HCT116 (cell line): Measurements from ENCODE around the gene AOPEP. TPM values are rescaled to one million over a fixed set of nuclear protein-coding genes. Genes with fewer than 3 reads are reported as not detected.

Experiments used
- ATAC-seq: fragments of 200-7000 bp; cut with Tn5 transposase; 2 replicates; pipeline ENCODE4 v1.9.1; 2020; ENCODE audit warnings: mild to moderate bottlenecking, moderate library complexity
- BruUV-seq: library from RNA; stranded (reverse); fragments of 400-500 nt; replicated peaks from 2 replicates; lab custom pipeline; 2021; lab: Mats Ljungman, UMichigan
- CTCF ChIA-PET: fragments of 300-600 bp; sonication (Branson Sonifier 250); formaldehyde crosslinking; loops from one replicate; lab custom pipeline; 2021; ENCODE audit warnings: antibody characterized with exemption; lab: Charles Lee
- POLR2A ChIA-PET: fragments of 300-600, 350-600 bp; sonication (Branson Sonifier 250); formaldehyde crosslinking; loops from one replicate; lab custom pipeline; 2021; ENCODE audit warnings: antibody characterized with exemption; lab: Charles Lee
- RAD21 ChIA-PET, 2 experiments: fragments of 300-600 bp; sonication (Branson Sonifier 250); formaldehyde crosslinking; loops; one replicate each; lab custom pipeline; 2023; ENCODE audit warnings: low total read pairs in 2 of 2; ENCODE audit not compliant: uncharacterized antibody in 2 of 2, unreplicated experiment in 2 of 2, low non-redundant PET in 1 of 2; lab: Charles Lee
- DNase-seq: peaks from one replicate; pipeline ENCODE4 v3.0.0-alpha.2; 2010; ENCODE audit warnings: low read depth, low spot score
- H2AFZ ChIP-seq: fragments of 200-600 bp; shearing (Covaris generic), sonication (generic); 2 replicates; pipeline ENCODE4 v1.6.1; 2017; ENCODE audit warnings: low read depth, mixed run types, mixed read lengths, antibody characterized with exemption, low read length; ENCODE audit not compliant: poor library complexity, severe bottlenecking
- H3K27ac ChIP-seq: 2 replicates; pipeline ENCODE4 v1.5.1; 2012; ENCODE audit warnings: low read depth, low read length
- H3K27me3 ChIP-seq: fragments of 200-600 bp; sonication (generic); 2 replicates; pipeline ENCODE4 v1.6.1; 2016; ENCODE audit warnings: mixed run types, low read length, mixed read lengths; ENCODE audit not compliant: insufficient read depth
- H3K36me3 ChIP-seq, 2 experiments: fragments of 200-500 bp in 1 of 2; fragments of 200-600 bp in 1 of 2; sonication (Bioruptor generic) in 1 of 2; sonication (generic) in 1 of 2; 2 replicates each; pipeline versions ENCODE4 v1.5.1 to v1.6.1; 2014 to 2016; ENCODE audit warnings: low read length in 2 of 2, inconsistent platforms in 1 of 2, mixed read lengths in 1 of 2, mixed run types in 1 of 2; ENCODE audit not compliant: insufficient read depth in 2 of 2, control insufficient read depth in 1 of 2
- H3K4me1 ChIP-seq, 2 experiments: fragments of 200-600 bp in 1 of 2; sonication (generic) in 1 of 2; 2 replicates each; pipeline versions ENCODE4 v1.5.1 to v1.6.1; 2012 to 2017; ENCODE audit warnings: low read length in 2 of 2, inconsistent platforms in 1 of 2, mild to moderate bottlenecking in 1 of 2, mixed read lengths in 1 of 2, mixed run types in 1 of 2, moderate library complexity in 1 of 2; ENCODE audit not compliant: insufficient read depth in 2 of 2, control insufficient read depth in 1 of 2
- H3K4me2 ChIP-seq: fragments of 200-600 bp; sonication (generic); 2 replicates; pipeline ENCODE4 v1.6.1; 2017; ENCODE audit warnings: mixed run types, low read length, mixed read lengths
- H3K4me3 ChIP-seq, 2 experiments: fragments of 200-600 bp in 1 of 2; sonication (generic) in 1 of 2; replicated peaks in 1 of 2; 2 replicates each; pipeline ENCODE4 v1.5.1; 2011 to 2016; ENCODE audit warnings: low read length in 2 of 2, control low read depth in 1 of 2, low read depth in 1 of 2, mild to moderate bottlenecking in 1 of 2, mixed read lengths in 1 of 2, mixed run types in 1 of 2
- H3K79me2 ChIP-seq: fragments of 200-600 bp; sonication (generic); 2 replicates; pipeline ENCODE4 v1.6.1; 2017; ENCODE audit warnings: mild to moderate bottlenecking, mixed run types, low read length, moderate library complexity, mixed read lengths; ENCODE audit not compliant: insufficient read depth
- H3K9ac ChIP-seq: fragments of 200-600 bp; sonication (generic); 2 replicates; pipeline ENCODE4 v1.6.1; 2016; ENCODE audit warnings: low read length, mixed read lengths
- H3K9me2 ChIP-seq: fragments of 200-600 bp; sonication (generic), shearing (Covaris generic); 2 replicates; pipeline ENCODE4 v1.6.1; 2017; ENCODE audit warnings: mixed run types, mild to moderate bottlenecking, moderate library complexity; ENCODE audit not compliant: insufficient read depth
- H3K9me3 ChIP-seq, 2 experiments: fragments of 200-500 bp in 1 of 2; fragments of 200-600 bp in 1 of 2; sonication (Bioruptor generic) in 1 of 2; sonication (generic) in 1 of 2; 2 replicates each; pipeline ENCODE4 v1.6.1; 2014 to 2017; ENCODE audit warnings: low read length in 2 of 2, mixed read lengths in 2 of 2, inconsistent platforms in 1 of 2, low read depth in 1 of 2, mild to moderate bottlenecking in 1 of 2, mixed run types in 1 of 2, moderate library complexity in 1 of 2; ENCODE audit not compliant: control insufficient read depth in 1 of 2, insufficient read depth in 1 of 2
- H4K20me1 ChIP-seq: fragments of 200-600 bp; sonication (generic), shearing (Covaris generic); 2 replicates; pipeline ENCODE4 v1.6.1; 2017; ENCODE audit warnings: mixed run types, mild to moderate bottlenecking, moderate library complexity; ENCODE audit not compliant: insufficient read depth
- CBX3 ChIP-seq: IDR thresholded peaks from 2 replicates; pipeline ENCODE4 v1.6.1; 2012; ENCODE audit warnings: low read depth
- CEBPB ChIP-seq: IDR thresholded peaks from 2 replicates; pipeline ENCODE4 v1.6.1; 2012; ENCODE audit warnings: low read depth
- EGR1 ChIP-seq: IDR thresholded peaks from 2 replicates; pipeline ENCODE4 v1.6.1; 2012; ENCODE audit warnings: low read depth
- ELF1 ChIP-seq: IDR thresholded peaks from 2 replicates; pipeline ENCODE4 v1.6.1; 2012; ENCODE audit warnings: low read depth, borderline replicate concordance
- EZH2 ChIP-seq: fragments of 200-600 bp; sonication (generic); IDR thresholded peaks from 2 replicates; pipeline ENCODE4 v1.6.1; 2017; ENCODE audit warnings: antibody characterized with exemption, mixed run types
- FOSL1 ChIP-seq: IDR thresholded peaks from 2 replicates; pipeline ENCODE4 v1.6.1; 2012; ENCODE audit warnings: low read depth
- JUND ChIP-seq: IDR thresholded peaks from 2 replicates; pipeline ENCODE4 v1.6.1; 2012
- POLR2AphosphoS5 ChIP-seq: IDR thresholded peaks from 2 replicates; pipeline ENCODE4 v1.6.1; 2011; ENCODE audit warnings: mild to moderate bottlenecking, low read depth, low read length, moderate library complexity
- SIN3A ChIP-seq: IDR thresholded peaks from 2 replicates; pipeline ENCODE4 v1.6.1; 2012; ENCODE audit warnings: low read depth
- TCF7L2 ChIP-seq: IDR thresholded peaks from 2 replicates; pipeline ENCODE4 v1.7.0; 2011; ENCODE audit warnings: borderline replicate concordance, inconsistent platforms; ENCODE audit not compliant: insufficient read depth, insufficient read length; ENCODE audit errors: extremely low read depth
- YY1 ChIP-seq: IDR thresholded peaks from 2 replicates; pipeline ENCODE4 v1.6.1; 2011; ENCODE audit warnings: low read length, low read depth, moderate library complexity, mild to moderate bottlenecking; ENCODE audit not compliant: insufficient replicate concordance; ENCODE audit errors: extremely low read depth
- ZFX ChIP-seq: fragments of 450-650 bp; IDR thresholded peaks from 2 replicates; pipeline ENCODE4 v1.6.1; 2017
- ZNF274 ChIP-seq: fragments of 200-500 bp; sonication (Bioruptor generic); IDR thresholded peaks from 2 replicates; pipeline ENCODE4 v1.6.1; 2014; ENCODE audit warnings: mild to moderate bottlenecking, low read depth, low read length, inconsistent platforms
- intact Hi-C: fragments of 100-400 bp; cut with micrococcal nuclease; formaldehyde crosslinking; loops from 2 replicates; pipeline ENCODE4 v1.10.0; 2022
- total RNA-seq: library from RNA; stranded (reverse); gene quantifications from one replicate; pipeline ENCODE4 v1.2.1, GENCODE V29; 2021; ENCODE audit not compliant: unreplicated experiment
- TF ChIP-seq, protein P1 (sequence below), 3 experiments: fragments of 200-600 bp in 1 of 3; sonication (generic) in 1 of 3; IDR thresholded peaks in 2 of 3; conservative IDR thresholded peaks in 1 of 3; 2 replicates each; pipeline ENCODE4 v1.5.1; 2012 to 2017; ENCODE audit warnings: low read depth in 2 of 3, low read length in 2 of 3, antibody characterized with exemption in 1 of 3, borderline replicate concordance in 1 of 3, control low read depth in 1 of 3, mild to moderate bottlenecking in 1 of 3, mixed read lengths in 1 of 3, mixed run types in 1 of 3, moderate library complexity in 1 of 3; ENCODE audit not compliant: insufficient read depth in 1 of 3
- TF ChIP-seq, protein P2 (sequence below): IDR thresholded peaks from 2 replicates; pipeline ENCODE4 v1.6.1; 2012; ENCODE audit warnings: low read depth

Gene AOPEP
- total RNA-seq, 1 experiment from 2014 or later: 15.1 TPM

DNA sequence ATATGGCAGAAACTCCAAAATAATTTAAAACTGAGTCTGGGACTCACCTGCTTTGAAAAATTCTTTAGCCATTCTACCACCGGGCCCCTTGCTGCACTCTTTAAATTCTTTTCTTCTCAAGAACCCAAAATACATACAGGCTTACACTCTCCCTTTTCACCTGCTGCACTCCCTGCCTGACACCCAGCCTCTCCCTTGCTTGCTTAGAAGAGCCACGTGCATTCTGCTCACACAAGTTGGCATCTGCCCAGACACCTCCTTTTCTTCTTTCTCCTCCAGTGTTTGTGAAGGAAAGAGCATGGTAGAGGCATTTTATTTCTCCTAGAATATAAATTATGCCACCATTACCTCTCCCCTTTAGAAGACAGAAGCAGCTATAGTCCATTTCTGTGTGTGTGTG lies 39.0 kb upstream of the AOPEP start:
- H4K20me1 ChIP-seq: no peaks in the 10 kb centered on the region
- BruUV-seq: no TSS peak
- TF ChIP-seq EZH2 (no peak), EGR1 (no peak), YY1 (no peak), ZFX (no peak), ZNF274 (no peak), POLR2AphosphoS5 (no peak), ELF1 (no peak), FOSL1 (no peak), SIN3A (no peak), TCF7L2 (no peak), CEBPB (no peak), CBX3 (no peak), JUND (no peak)
- TF ChIP-seq, protein P1, sequence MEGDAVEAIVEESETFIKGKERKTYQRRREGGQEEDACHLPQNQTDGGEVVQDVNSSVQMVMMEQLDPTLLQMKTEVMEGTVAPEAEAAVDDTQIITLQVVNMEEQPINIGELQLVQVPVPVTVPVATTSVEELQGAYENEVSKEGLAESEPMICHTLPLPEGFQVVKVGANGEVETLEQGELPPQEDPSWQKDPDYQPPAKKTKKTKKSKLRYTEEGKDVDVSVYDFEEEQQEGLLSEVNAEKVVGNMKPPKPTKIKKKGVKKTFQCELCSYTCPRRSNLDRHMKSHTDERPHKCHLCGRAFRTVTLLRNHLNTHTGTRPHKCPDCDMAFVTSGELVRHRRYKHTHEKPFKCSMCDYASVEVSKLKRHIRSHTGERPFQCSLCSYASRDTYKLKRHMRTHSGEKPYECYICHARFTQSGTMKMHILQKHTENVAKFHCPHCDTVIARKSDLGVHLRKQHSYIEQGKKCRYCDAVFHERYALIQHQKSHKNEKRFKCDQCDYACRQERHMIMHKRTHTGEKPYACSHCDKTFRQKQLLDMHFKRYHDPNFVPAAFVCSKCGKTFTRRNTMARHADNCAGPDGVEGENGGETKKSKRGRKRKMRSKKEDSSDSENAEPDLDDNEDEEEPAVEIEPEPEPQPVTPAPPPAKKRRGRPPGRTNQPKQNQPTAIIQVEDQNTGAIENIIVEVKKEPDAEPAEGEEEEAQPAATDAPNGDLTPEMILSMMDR (IDR thresholded peaks at IDR 0.05 in 2 of 3, conservative IDR thresholded peaks at IDR 0.05 in 1 of 3; ENCODE audit: borderline replicate concordance in 1 of 3, insufficient read depth in 1 of 3, low read depth in 2 of 3, low read length in 2 of 3): no peak
- TF ChIP-seq, protein P2, sequence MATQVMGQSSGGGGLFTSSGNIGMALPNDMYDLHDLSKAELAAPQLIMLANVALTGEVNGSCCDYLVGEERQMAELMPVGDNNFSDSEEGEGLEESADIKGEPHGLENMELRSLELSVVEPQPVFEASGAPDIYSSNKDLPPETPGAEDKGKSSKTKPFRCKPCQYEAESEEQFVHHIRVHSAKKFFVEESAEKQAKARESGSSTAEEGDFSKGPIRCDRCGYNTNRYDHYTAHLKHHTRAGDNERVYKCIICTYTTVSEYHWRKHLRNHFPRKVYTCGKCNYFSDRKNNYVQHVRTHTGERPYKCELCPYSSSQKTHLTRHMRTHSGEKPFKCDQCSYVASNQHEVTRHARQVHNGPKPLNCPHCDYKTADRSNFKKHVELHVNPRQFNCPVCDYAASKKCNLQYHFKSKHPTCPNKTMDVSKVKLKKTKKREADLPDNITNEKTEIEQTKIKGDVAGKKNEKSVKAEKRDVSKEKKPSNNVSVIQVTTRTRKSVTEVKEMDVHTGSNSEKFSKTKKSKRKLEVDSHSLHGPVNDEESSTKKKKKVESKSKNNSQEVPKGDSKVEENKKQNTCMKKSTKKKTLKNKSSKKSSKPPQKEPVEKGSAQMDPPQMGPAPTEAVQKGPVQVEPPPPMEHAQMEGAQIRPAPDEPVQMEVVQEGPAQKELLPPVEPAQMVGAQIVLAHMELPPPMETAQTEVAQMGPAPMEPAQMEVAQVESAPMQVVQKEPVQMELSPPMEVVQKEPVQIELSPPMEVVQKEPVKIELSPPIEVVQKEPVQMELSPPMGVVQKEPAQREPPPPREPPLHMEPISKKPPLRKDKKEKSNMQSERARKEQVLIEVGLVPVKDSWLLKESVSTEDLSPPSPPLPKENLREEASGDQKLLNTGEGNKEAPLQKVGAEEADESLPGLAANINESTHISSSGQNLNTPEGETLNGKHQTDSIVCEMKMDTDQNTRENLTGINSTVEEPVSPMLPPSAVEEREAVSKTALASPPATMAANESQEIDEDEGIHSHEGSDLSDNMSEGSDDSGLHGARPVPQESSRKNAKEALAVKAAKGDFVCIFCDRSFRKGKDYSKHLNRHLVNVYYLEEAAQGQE: no peak
- peaks cover 4% of the 10 kb centered on the region; the same call in 1 of the 2 replicates for H3K27me3 ChIP-seq
- no peak overlapping the region for H3K9ac ChIP-seq
- ChIA-PET CTCF (no interaction called here), RAD21 (no interaction called here), POLR2A (no interaction called here)
- H2AFZ ChIP-seq: no peak overlapping the region
- H3K9me3 ChIP-seq: no peaks in the 10 kb centered on the region
- ATAC-seq (no peak), DNase-seq (no peak)
- H3K9me2 ChIP-seq: no peaks in the 10 kb centered on the region
- H3K4me1 ChIP-seq: no peaks in the 10 kb centered on the region
- H3K4me3 ChIP-seq: no peak overlapping the region
- H3K36me3 ChIP-seq: no peaks in the 10 kb centered on the region
- no peaks in the 10 kb centered on the region for H3K79me2 ChIP-seq
- intact Hi-C loops: no loop called here
- no peak overlapping the region for H3K27ac ChIP-seq
- H3K4me2 ChIP-seq: no peak overlapping the region
